ENCODE results near the gene ATP6AP1. TPM values are rescaled to one million over a fixed set of nuclear protein-coding genes. Genes with fewer than 3 reads are reported as not detected.

Gene ATP6AP1
- total and polyA plus RNA-seq, 9 of the 15 experiments (the other 6 are each of a cell fraction or from before 2014, with no cell fraction given) = 8.3 to 90.5 (median 52.9) TPM

DNA sequence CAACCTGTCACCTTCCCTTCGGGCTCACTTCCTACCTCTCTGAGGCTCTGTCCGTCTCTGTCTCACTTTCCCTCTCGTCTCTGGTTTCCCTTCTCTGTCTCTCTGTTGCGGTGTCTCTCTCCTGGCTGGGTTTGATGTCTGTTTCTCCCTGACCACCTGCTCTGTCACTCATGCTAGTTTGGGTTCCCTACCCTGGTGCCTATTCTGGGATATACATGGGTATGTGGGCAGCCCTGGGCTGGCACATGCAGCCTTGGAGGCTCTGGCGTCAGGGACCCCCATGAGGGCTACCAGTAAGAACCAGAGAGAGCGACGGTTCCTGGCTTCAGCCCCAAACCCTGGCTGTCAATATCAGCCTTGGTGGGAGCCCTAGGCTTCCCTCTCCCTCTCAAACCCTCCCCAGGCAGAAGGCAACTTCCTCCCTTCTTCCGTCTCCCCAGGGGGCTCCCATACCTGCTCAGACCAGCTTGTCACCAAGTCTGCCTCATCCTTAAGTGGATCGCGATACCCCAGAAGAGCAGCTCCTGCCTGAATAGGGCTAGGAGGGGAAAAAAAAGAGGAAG is 19.7 kb upstream of the ATP6AP1 start (continued):
- TF ChIP-seq TAF7 (tag; IDR thresholded peaks at IDR 0.05) (no peak), CREB3L1 (IDR thresholded peaks at IDR 0.05; ENCODE audit: borderline replicate concordance, low read depth) (no peak), MYBL2 (IDR thresholded peaks at IDR 0.05; ENCODE audit: low read depth) (no peak), MYBL2 (CRISPR knock-in tag; IDR thresholded peaks at IDR 0.05; ENCODE audit: borderline replicate concordance) (no peak), POLR2A (conservative IDR thresholded peaks at IDR 0.05) (peak; percentile 49; the same call in 1 of the 2 replicates), EHMT2 (IDR thresholded peaks at IDR 0.05) (no peak), MCM7 (IDR thresholded peaks at IDR 0.05) (no peak), MBD2 (IDR thresholded peaks at IDR 0.05; ENCODE audit: borderline replicate concordance, low read depth) (no peak), ESRRA (IDR thresholded peaks at IDR 0.05; ENCODE audit: borderline replicate concordance, low read depth) (no peak), NR2C1 (IDR thresholded peaks at IDR 0.05) (no peak), NR2C1 (tag; IDR thresholded peaks at IDR 0.05) (no peak), SNIP1 (IDR thresholded peaks at IDR 0.05; ENCODE audit: low read depth) (no peak), ZNF584 (CRISPR knock-in tag; IDR thresholded peaks at IDR 0.05; ENCODE audit: low read depth) (no peak), ZSCAN29 (IDR thresholded peaks at IDR 0.05) (no peak), ZNF583 (CRISPR knock-in tag; IDR thresholded peaks at IDR 0.05) (no peak), CAMTA2 (CRISPR knock-in tag; conservative IDR thresholded peaks at IDR 0.05) (no peak), ZNF3 (CRISPR knock-in tag; IDR thresholded peaks at IDR 0.05) (no peak), SIRT6 (IDR thresholded peaks at IDR 0.05; ENCODE audit: low read depth, low read length) (no peak), RBM25 (IDR thresholded peaks at IDR 0.05; ENCODE audit: low read depth, low read length, severe bottlenecking) (no peak), ZNF124 (CRISPR knock-in tag; IDR thresholded peaks at IDR 0.05) (no peak), STAT5A (IDR thresholded peaks at IDR 0.05; ENCODE audit: borderline replicate concordance, low read length) (no peak), TFAM (CRISPR knock-in tag; conservative IDR thresholded peaks at IDR 0.05) (no peak), MAZ (CRISPR knock-in tag; conservative IDR thresholded peaks at IDR 0.05 in 1 of 2, IDR thresholded peaks at IDR 0.05 in 1 of 2) (no peak), RAD51 (IDR thresholded peaks at IDR 0.05; ENCODE audit: borderline replicate concordance, low read depth) (no peak), NCOR1 (IDR thresholded peaks at IDR 0.05) (no peak), HDGF (IDR thresholded peaks at IDR 0.05) (0 out of 2 replicates have a peak, but pooled peaks have one; percentile 40), ZNF408 (CRISPR knock-in tag; IDR thresholded peaks at IDR 0.05; ENCODE audit: low read depth) (no peak), PTTG1 (tag; IDR thresholded peaks at IDR 0.05; ENCODE audit: low read depth) (no peak), ZFX (CRISPR knock-in tag; IDR thresholded peaks at IDR 0.05) (no peak)
- TF ChIP-seq, protein P1, sequence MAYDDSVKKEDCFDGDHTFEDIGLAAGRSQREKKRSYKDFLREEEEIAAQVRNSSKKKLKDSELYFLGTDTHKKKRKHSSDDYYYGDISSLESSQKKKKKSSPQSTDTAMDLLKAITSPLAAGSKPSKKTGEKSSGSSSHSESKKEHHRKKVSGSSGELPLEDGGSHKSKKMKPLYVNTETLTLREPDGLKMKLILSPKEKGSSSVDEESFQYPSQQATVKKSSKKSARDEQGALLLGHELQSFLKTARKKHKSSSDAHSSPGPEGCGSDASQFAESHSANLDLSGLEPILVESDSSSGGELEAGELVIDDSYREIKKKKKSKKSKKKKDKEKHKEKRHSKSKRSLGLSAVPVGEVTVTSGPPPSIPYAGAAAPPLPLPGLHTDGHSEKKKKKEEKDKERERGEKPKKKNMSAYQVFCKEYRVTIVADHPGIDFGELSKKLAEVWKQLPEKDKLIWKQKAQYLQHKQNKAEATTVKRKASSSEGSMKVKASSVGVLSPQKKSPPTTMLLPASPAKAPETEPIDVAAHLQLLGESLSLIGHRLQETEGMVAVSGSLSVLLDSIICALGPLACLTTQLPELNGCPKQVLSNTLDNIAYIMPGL (CRISPR knock-in tag; IDR thresholded peaks at IDR 0.05) = no peak

Measured in K562 (cell line).